ENCODE data around the gene BRMS1. TPM values are rescaled to one million over a fixed set of nuclear protein-coding genes. Genes with fewer than 3 reads are reported as not detected.
"Not testable (repeated sequence)": the region's sequence is repeated elsewhere in the genome, so short reads cannot be mapped to it uniquely, and the experiment has no call there.

The BRMS1 gene
- total RNA-seq, 1 donor from 2014 or later: 56.9 TPM

GRCh38 chr11:66386171-66387069 lies 41.5 kb upstream of the BRMS1 start:
- intact Hi-C loops (cut with micrococcal nuclease): loop anchor here (1.0 to 5.0 kb wide), 4 partner anchors 14 to 291 kb away; partner anchors contain the start of genes B4GAT1, BRMS1 and RBM4B
- ChIA-PET POLR2A (interaction anchor here (0.7 to 2.1 kb wide), 10 partner anchors 11 to 457 kb away, joined by 3 to 17 read pairs (median 4); partner anchors contain the start of genes DPP3, MRPL11, RCE1 and SLC29A2), CTCF (interaction anchor here (0.6 to 2.7 kb wide), 21 partner anchors 9 to 694 kb away, joined by 3 to 31 read pairs (median 4); partner anchors contain the start of genes BRMS1, MRPL11, NPAS4 and RBM4B)
- DNase-seq: peak; percentile 68
- H3K27me3 Mint-ChIP-seq: no peaks in the 10 kb centered on the region
- TF ChIP-seq CTCF (IDR thresholded peaks at IDR 0.05): no peak
- H3K9me3 Mint-ChIP-seq: no peaks in the 10 kb centered on the region
- H3K4me1 Mint-ChIP-seq: peaks cover 9% of the 10 kb centered on the region
- peak; percentile 84 for ATAC-seq (ENCODE audit: low read depth)
- H3K4me3 Mint-ChIP-seq: peak overlapping the region; percentile 17
- no peaks in the 10 kb centered on the region for H3K36me3 Mint-ChIP-seq (ENCODE audit: low read depth)
- H3K27ac Mint-ChIP-seq: no peak overlapping the region

GRCh38 chr11:66384316-66384715 lies 39.4 kb upstream of the BRMS1 start:
- H3K4me1 Mint-ChIP-seq: peaks cover 11% of the 10 kb centered on the region
- intact Hi-C loops (cut with micrococcal nuclease); H3K36me3 Mint-ChIP-seq (ENCODE audit: low read depth); H3K27me3 Mint-ChIP-seq; POLR2A ChIA-PET; H3K9me3 Mint-ChIP-seq; H3K4me3 Mint-ChIP-seq; DNase-seq; ATAC-seq (ENCODE audit: low read depth); H3K27ac Mint-ChIP-seq: not testable (repeated sequence)
- CTCF ChIA-PET: interaction anchor here (1.0 to 2.7 kb wide), 2 partner anchors 12 to 294 kb away, joined by 3 to 31 read pairs; partner anchors contain the start of gene SLC29A2

- POLR2A ChIA-PET: interaction anchor here (0.6 kb wide), 1 partner anchor 298 kb away, joined by 3 read pairs; no protein-coding TSS in a partner anchor
- H3K4me1 Mint-ChIP-seq; intact Hi-C loops (cut with micrococcal nuclease); H3K27ac Mint-ChIP-seq; DNase-seq; H3K4me3 Mint-ChIP-seq; H3K9me3 Mint-ChIP-seq; H3K27me3 Mint-ChIP-seq; H3K36me3 Mint-ChIP-seq (ENCODE audit: low read depth); ATAC-seq (ENCODE audit: low read depth): not testable (repeated sequence)
- CTCF ChIA-PET: interaction anchor here (1.0 kb wide), 1 partner anchor 9 kb away, joined by 3 read pairs; no protein-coding TSS in a partner anchor
These were observed 35.4 kb upstream of the BRMS1 start for GRCh38 chr11:66380264-66380663.

- peaks cover 15% of the 10 kb centered on the region for H3K4me1 Mint-ChIP-seq
- CTCF ChIA-PET: interaction anchor here (4.2 kb wide), 1 partner anchor 12 kb away, joined by 31 read pairs; no protein-coding TSS in a partner anchor
- POLR2A ChIA-PET: interaction anchor here (0.7 kb wide), 1 partner anchor 670 kb away, joined by 5 read pairs; no protein-coding TSS in a partner anchor
- not testable (repeated sequence) for DNase-seq; H3K9me3 Mint-ChIP-seq; H3K36me3 Mint-ChIP-seq (ENCODE audit: low read depth); H3K27me3 Mint-ChIP-seq; H3K4me3 Mint-ChIP-seq; ATAC-seq (ENCODE audit: low read depth); H3K27ac Mint-ChIP-seq
- intact Hi-C loops (cut with micrococcal nuclease): loop anchor here (5.0 kb wide), 2 partner anchors 94 to 584 kb away; partner anchors contain the start of genes PC and PELI3
These were observed 28.9 kb upstream of the BRMS1 start for GRCh38 chr11:66373690-66374287.

- DNase-seq (no peak), ATAC-seq (ENCODE audit: low read depth) (no peak)
- Mint-ChIP-seq H3K36me3 (ENCODE audit: low read depth) (peaks cover 5% of the 10 kb centered on the region), H3K9me3 (no peaks in the 10 kb centered on the region), H3K27me3 (no peaks in the 10 kb centered on the region), H3K4me3 (no peak overlapping the region), H3K27ac (no peak overlapping the region), H3K4me1 (peaks cover 15% of the 10 kb centered on the region)
- CTCF ChIA-PET: interaction anchor here (4.2 kb wide), 1 partner anchor 12 kb away, joined by 31 read pairs; no protein-coding TSS in a partner anchor
- no peak for TF ChIP-seq CTCF (IDR thresholded peaks at IDR 0.05)
- intact Hi-C loops (cut with micrococcal nuclease): loop anchor here (5.0 kb wide), 2 partner anchors 94 to 584 kb away; partner anchors contain the start of genes PC and PELI3
- POLR2A ChIA-PET: interaction anchor here (1.7 kb wide), 1 partner anchor 8 kb away, joined by 3 read pairs; no protein-coding TSS in a partner anchor
These were observed 28.4 kb upstream of the BRMS1 start for GRCh38 chr11:66373265-66373664.
